ENCODE measurements around the gene OPA3. TPM values are rescaled to one million over a fixed set of nuclear protein-coding genes. Genes with fewer than 3 reads are reported as not detected.

Gene OPA3
- total and polyA plus RNA-seq, 2 experiments from 2014 or later, result 13.7 to 26.7 TPM

GRCh38 chr19:45492627-45493470 lies 91.8 kb downstream of the OPA3 start:
- TF ChIP-seq CTCF (IDR thresholded peaks at IDR 0.05; ENCODE audit: low read depth, low read length), result no peak
- no peaks in the 10 kb centered on the region for H3K9me3 ChIP-seq (ENCODE audit: low read depth)
- peak overlapping the region; percentile 98 for H3K27ac ChIP-seq
- peak overlapping the region; percentile 70 for H3K4me3 ChIP-seq
- peaks cover 3% of the 10 kb centered on the region for H3K27me3 ChIP-seq
- DNase-seq (ENCODE audit: low read depth in 1 of 2, low spot score in 1 of 2), result peak; percentile 89 to 90
- H3K4me1 ChIP-seq (ENCODE audit: low read depth), result no peaks in the 10 kb centered on the region
- no peaks in the 10 kb centered on the region for H3K36me3 ChIP-seq

- DNase-seq (ENCODE audit: low read depth in 1 of 2, low spot score in 1 of 2), result no peak
- Histone ChIP-seq H3K27me3 (no peaks in the 10 kb centered on the region), H3K4me1 (ENCODE audit: low read depth) (no peaks in the 10 kb centered on the region), H3K36me3 (no peaks in the 10 kb centered on the region), H3K27ac (peak overlapping the region; percentile 98), H3K9me3 (ENCODE audit: low read depth) (no peaks in the 10 kb centered on the region), H3K4me3 (peak overlapping the region; percentile 70)
- TF ChIP-seq CTCF (IDR thresholded peaks at IDR 0.05; ENCODE audit: low read depth, low read length), result no peak
Measured at GRCh38 chr19:45492137-45492626, 92.4 kb downstream of the OPA3 start.

GRCh38 chr19:45489216-45489855 lies 95.3 kb downstream of the OPA3 start:
- no peak for TF ChIP-seq CTCF (IDR thresholded peaks at IDR 0.05; ENCODE audit: low read depth, low read length)

GRCh38 chr19:45488708-45489107 lies 95.9 kb downstream of the OPA3 start:
- no peaks in the 10 kb centered on the region for H3K4me1 ChIP-seq (ENCODE audit: low read depth)
- no peak overlapping the region for H3K27ac ChIP-seq
- DNase-seq (ENCODE audit: low read depth in 1 of 2, low spot score in 1 of 2), result no peak
- no peak for TF ChIP-seq CTCF (IDR thresholded peaks at IDR 0.05; ENCODE audit: low read depth, low read length)
- H3K9me3 ChIP-seq (ENCODE audit: low read depth), result no peaks in the 10 kb centered on the region
- no peaks in the 10 kb centered on the region for H3K36me3 ChIP-seq
- no peak overlapping the region for H3K4me3 ChIP-seq
- H3K27me3 ChIP-seq, result no peaks in the 10 kb centered on the region

More at GRCh38 chr19:45489216-45489855, 95.3 kb downstream of the OPA3 start:
- no peak for DNase-seq (ENCODE audit: low read depth in 1 of 2, low spot score in 1 of 2)
- Histone ChIP-seq H3K36me3 (no peaks in the 10 kb centered on the region), H3K9me3 (ENCODE audit: low read depth) (no peaks in the 10 kb centered on the region), H3K27ac (no peak overlapping the region), H3K4me3 (no peak overlapping the region), H3K27me3 (no peaks in the 10 kb centered on the region), H3K4me1 (ENCODE audit: low read depth) (no peaks in the 10 kb centered on the region)

- no peaks in the 10 kb centered on the region for H3K4me1 ChIP-seq (ENCODE audit: low read depth)
- no peaks in the 10 kb centered on the region for H3K27me3 ChIP-seq
- peak overlapping the region; percentile 86 for H3K27ac ChIP-seq
- no peaks in the 10 kb centered on the region for H3K9me3 ChIP-seq (ENCODE audit: low read depth)
- peak; percentile 86 for TF ChIP-seq CTCF (IDR thresholded peaks at IDR 0.05; ENCODE audit: low read depth, low read length)
- H3K36me3 ChIP-seq, result no peaks in the 10 kb centered on the region
- H3K4me3 ChIP-seq, result peak overlapping the region; percentile 45
- peak; percentile 97 to 98 for DNase-seq (ENCODE audit: low read depth in 1 of 2, low spot score in 1 of 2)
Measured at GRCh38 chr19:45485305-45486077, 99.1 kb downstream of the OPA3 start.
